GM19025 (cell line): Measurements from ENCODE around the gene CMKLR1.

ENCODE experiments used
- ATAC-seq: cut with Tn5 transposase; IDR thresholded peaks from one replicate; pipeline ENCODE4 v1.9.1; 2021; ENCODE audit warnings: mild to moderate bottlenecking, low read depth, moderate library complexity; ENCODE audit not compliant: unreplicated experiment

The CMKLR1 gene

DNA sequence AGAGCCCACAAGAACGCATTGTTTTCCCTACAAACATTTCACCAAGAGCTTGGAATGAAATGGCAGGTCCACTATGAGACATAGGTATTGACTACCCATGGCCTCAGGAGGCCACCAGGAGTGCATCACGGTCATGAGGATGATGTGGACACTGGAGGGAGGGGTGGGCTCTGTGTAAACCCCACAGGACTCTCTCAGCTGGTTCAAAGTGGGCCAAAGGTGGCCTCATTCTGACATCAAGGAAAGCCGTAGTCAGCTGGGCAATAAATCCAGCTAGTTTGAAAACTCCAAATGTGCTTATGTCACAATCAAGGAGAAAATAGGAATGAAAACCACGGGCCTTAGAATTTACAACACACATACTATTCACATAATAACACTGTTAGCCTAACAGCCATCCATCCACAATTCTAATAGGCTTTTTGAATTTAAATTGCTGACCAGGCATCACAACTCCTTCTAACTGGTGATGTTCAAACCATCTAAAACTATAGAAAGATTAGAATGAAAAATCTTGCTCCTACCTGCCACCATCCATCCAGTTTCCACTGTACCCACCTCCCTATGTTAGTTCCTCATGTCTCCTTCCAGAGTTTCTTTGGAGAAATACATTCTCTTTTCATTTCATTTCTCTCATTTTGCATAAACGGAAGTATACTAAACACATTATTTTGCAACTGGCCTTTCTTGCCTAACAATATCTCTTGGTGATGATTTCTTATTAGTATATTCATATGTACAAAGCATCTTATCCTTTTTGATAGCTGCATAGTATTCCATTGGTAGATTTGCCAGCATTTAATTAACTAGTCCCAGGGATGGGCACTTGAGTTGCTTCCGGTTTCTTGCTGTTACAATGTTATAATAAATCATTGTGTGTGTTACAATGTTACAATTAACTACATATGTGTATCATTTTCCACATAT is 21.5 kb downstream of the CMKLR1 start:
- ATAC-seq = no peak

DNA sequence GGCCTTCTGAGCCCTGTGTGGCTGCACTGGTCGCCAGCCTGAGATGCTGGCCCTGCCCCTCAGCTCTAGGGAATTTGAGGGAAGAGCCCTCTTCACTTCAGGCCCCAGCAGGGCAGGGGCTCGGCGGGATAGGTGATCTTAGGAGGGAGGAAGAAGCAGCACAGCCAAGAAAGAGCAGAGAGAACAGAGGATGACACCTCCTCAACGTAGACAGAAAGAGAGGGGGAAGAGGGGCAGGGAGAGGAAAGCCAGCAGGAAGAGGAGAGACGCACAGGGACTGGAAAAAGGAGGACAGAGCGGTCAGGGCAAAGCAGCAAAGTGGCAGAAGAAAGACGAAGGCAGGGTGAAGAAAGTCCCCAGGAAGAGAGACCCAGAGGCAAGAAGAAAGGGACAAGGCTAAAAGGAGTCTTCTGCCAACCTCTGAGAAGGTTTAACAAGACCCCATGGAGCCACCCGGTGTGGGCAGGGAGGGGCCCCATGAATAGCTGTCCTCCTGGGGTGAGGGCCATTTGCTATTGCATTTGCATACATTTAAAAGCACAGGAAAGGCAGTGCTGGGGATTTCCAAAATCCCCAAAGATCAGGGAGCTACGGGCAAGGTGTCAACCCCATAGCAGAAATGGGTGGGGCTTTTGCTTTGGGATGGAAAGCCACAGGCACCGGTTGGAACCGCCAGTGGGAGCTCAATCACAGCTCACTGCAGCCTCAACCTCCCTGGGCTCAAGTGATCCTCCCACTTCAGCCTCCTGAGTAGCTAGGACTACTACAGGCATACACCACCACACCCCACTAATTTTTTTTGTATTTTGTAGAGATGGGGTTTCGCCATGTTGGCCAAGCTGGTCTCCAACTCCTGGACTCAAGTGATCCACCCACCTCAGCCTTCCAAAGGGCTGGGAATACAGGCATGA is 22.7 kb downstream of the CMKLR1 start:
- ATAC-seq = no peak

DNA sequence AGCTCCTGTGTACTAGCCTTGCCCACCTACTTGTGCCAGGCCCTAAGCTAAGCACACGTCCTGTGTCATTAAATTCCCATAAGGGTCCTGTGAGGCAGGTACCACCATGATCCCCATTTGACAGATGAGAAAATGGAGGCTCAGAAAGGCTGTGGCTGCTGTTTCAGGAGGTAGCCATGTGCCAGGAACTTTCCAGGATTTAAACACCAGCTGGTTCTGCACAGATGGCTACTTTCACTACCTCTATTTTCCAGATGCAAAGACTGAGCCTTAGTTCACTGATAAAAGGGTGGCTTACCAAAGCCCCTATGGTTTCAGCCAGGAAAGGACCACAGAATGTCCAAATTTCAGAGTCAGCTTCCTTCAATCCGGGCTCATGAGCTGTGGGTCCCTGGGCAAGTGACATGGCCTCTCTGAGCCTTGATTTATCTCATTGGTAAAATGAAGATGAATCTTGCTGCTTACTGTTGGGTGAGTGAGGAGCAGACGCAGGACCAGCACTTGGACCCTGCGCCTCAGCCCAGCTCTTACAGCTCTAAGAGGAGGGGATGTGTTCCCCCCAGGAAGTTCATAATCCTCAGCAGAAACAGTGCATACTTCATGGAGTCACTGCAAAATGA is 23.5 kb downstream of the CMKLR1 start:
- no peak for ATAC-seq

DNA sequence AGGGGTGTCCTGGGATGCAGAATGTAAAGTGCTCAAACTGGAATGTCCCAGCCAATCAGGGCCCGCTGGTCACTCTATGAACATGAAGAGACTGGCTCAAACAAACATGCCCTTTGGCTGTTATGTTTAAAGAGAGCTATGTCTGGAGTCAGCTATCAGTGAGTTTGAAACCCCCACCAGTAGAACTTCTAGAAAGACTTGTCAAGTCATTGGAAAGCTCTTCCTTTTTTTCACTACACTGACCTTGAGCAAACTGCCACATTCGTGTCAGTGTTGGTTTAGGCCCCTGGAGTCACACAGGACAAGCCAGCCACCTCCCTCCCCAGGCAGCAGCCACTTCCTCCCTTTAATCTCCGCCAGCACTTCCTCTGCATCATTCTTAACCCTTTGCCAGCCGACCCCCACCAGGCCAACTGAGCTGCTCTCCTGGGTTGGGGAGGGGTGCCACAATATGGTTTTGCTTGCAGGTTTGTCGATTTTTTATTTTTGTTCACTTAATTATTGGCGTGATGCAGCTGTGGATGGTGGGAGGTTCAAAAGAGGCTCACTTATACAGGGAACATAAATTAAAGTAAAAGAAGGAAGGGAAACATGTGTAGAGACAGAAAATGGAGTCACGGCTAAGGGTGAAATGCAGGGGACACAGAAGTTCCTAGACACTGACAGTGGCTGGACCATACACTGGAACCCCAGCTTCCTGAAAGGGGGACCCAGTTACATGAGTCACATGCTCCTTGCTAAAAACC is 25.3 kb downstream of the CMKLR1 start:
- ATAC-seq = no peak

DNA sequence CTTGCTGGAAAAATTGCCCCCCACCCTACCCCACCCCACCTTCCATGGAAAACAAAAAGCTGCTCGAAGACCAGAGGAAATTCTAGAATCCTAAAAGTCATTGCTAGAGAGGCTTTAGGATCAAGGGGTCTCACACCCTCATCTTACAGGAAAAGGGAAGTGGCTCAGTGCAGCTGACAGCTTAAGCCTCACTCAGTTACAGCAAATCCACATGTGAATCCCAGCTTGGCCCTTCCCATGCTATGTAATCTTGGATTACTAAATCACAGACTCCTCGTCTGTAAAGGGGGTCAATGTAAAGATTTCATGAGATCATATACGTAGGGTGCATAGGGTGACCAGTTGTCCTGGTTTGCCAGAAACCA is 25.9 kb downstream of the CMKLR1 start:
- ATAC-seq = no peak

DNA sequence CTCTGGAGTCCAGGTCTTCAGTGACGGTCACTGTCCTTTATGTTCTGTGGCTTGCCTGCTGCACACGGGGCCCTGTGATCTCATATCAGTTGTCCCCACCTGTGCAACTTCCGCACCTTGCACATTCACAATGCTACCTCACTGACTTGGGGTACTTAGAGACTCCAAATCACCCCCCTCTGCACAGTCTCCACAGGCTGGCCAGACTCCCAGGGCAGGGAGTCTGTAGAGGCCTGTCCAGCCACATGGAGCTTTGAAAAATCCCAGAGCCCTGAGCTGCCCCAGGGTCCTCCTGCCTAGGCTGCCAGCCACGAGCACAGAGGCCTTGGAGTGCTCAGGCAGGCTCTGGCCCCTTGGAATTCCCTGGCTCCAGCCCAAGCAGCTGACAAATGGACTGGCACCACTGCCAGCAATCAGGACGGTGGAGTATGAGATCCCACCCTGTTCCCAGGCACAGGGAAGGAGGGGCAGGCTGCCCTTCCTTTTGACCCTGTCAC is 26.4 kb downstream of the CMKLR1 start:
- ATAC-seq = no peak

DNA sequence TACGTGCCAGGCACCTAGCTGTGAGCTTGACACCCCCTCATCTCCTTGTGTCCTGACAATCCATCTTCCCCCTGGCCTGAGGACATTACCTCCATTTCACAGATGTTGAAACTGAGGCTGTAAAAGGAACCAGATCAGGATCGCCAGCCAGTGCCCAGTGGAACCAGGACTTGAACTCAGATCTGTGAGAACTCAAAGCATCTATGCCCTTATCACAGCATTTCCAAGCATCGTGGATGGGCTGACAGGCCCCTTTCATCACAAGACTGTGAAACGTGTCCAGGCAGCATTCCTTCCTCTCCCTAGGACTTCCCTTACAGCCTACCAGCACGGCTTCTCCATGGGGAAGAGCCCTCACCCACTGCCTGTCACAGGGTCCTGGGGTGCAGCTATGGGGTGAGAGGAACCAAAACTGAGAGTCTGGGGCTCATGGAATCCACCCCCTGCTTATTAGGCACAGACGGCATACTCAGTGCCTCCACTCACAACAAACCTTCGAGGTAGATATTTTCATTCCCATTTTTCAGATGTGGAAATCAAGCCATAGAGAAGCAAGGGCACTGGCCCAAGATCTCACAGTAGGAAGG is 26.9 kb downstream of the CMKLR1 start:
- no peak for ATAC-seq

DNA sequence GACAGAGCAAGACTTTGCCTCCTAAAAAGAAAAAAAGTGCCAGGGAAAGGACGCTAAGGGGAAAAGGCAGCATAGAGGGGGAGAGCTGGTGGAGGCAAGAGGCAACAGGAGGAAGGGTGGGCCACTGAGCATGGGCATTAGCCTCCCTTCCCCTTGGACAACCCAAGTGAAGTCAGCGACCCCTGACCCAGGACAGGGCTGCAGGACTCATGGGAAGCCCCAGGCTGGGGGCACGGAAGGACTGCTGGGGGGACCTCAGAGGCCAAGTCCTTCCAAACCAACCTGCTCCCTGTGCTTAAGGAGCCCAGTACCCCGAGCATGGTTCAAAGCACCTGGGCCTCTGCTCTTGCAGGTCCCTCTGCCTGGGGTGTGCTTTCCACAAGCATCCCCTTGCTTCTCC is 27.5 kb downstream of the CMKLR1 start:
- ATAC-seq = no peak

DNA sequence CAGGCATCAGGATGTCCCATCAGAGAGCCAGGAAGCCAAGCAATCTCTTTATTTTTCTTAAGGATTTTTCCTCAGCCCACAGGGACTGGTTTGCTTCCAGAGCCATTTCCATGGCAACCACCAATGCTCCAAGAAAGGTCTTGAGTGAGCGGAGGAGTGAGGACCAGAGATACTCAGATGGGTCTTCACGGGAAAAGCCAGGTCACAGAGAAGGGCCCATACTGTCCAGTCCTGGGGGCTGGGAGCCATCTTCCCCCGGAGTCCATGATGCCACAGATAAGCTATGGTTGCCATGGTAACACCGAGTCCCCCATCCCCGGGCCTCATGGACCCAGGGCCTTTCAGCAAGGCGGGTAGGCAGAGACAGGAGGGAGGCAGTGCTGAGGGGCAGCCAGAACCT is 28.6 kb downstream of the CMKLR1 start:
- no peak for ATAC-seq

DNA sequence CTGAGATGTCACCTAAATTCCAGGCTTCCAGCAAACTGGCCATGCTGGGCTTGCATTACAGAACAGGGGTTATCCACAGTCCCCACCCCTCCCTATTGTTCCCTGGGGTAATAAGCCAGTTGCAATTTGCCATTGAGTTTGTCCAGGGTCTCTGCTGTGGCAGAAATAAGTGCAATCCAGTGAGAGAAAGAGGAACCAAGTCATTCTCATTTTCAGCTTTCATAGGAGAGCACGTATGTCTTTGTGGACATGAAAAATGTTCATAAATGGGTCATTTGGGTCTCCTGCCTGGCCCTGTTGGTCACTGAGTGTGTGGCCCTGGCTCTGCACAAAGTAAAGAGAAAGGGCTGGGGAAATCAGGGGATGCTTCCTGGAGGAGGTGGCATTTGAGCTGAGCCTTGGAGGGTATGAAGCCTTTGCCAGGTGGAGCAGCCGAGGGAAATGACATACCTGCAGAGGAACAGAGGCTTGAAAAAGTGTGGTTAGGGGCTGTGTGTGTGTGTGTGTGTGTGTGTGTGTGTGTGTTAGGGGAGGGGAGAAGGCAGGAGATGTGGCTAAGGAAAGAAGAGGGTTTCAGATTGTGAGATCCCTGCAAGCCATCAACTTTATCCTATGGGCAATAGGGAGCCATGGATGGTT is 29.3 kb downstream of the CMKLR1 start:
- no peak for ATAC-seq

DNA sequence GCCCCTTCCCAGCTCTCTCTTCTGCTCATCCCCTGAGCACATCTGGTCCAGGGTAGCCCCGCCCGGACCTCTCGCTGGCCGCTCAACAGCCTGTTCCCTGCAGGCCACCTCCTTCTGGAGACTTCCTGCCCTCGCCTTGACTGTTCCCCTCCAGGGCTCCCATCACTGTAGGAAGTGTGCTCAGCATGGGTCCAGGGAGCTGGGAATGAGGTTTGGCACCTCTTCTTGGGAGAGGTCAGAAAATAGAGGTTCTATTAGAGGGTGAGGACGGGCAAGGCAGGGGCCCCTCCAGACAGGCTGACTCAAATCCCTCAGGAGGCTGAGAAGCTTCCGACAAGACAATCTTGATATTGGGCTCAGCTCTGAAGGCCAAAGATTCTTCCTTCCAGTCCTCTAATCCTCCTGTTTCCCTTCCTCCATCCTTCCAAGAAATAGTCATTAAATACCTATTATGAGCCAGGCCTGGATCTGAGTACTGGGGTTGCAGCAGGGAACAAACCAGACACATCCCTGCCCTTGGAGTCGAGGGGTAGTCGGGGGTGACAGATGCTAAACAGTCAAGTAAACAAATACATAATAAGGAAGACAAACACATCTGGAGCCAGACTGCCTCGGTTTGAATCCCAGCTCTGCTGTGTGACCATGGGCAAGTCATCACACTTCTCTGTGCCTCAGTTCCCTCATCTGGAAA is 30.6 kb downstream of the CMKLR1 start:
- ATAC-seq = no peak

DNA sequence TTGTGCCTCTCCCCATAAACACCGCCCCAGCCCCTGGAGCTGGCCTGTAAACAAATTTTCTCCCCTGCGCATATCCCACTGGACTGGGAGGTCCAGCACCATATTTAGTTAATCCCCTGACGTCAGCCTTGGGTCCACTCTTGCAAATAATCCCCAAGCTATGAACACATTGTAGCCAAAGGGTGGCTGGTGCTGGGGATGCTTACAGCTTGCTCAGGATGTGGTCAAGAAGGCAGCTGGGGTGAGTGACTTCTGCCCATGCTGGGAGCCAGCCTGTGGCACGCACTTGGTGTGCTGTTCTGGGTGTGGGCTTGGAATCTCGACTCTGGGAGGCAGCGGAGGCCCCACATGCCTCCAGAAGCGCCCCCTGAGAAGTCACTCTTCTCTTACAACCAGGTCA is 32.1 kb downstream of the CMKLR1 start:
- ATAC-seq = no peak

DNA sequence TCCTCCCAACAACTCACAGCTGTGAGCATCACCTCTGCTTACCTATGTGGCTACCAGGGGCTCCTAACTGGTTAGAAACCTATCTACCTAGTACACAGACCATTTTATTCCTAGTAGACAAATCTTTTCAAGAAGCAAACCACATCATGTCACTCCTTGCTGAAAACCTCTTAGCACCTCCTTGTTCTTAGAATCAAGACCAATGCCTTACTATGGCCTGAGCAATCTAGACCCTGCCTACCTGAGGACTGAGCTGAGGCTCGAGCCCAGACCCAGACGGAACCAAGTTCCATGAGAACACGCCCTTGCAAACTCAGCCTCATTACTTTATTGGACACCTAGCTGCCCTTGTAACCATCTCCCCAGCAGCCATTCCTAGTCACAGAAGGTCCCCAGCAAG is 32.6 kb downstream of the CMKLR1 start:
- ATAC-seq = no peak

DNA sequence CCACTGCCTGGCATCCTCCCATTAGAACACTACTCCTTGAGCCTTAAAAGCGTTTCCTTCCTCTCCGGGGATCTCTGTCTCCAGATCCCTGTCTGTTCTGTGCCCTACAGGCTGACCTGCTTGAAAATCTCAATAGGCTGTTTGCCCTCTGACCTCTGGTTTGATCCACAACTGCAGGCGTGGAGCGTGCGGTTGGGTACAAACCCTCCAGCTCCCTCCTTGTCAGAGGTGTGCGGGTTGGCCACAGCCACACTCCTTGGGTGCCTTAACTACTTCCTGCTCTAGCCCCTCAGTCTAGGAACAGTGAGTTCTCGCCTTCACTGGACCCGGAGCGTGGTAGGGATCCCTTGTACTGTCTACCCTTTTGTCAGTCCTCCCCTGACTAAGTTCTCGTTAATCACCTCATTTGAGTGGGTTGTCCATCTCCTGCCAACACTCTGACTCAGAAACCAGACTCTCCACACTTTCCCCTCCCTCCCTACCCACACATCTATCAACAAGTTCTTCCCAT is 33.1 kb downstream of the CMKLR1 start:
- no peak for ATAC-seq

DNA sequence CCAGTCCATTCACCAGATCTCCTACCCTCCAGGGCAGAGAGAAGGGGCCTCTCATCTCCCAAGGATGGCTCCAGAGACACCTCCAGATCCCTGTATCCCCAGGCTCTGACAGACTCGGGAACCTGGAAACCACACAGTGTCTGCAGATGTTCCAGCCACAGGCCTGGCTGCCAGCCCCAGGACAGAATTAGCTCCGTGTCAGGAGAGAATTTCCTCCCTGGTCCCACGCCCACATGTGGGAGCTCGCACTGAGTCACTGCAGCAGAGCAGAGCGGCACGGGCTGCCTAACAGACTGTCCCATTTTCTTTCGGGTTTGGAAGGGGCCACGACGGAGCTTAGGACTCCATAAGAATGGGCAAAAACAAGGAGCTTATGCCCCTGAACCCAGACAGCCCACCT is 33.6 kb downstream of the CMKLR1 start:
- no peak for ATAC-seq

DNA sequence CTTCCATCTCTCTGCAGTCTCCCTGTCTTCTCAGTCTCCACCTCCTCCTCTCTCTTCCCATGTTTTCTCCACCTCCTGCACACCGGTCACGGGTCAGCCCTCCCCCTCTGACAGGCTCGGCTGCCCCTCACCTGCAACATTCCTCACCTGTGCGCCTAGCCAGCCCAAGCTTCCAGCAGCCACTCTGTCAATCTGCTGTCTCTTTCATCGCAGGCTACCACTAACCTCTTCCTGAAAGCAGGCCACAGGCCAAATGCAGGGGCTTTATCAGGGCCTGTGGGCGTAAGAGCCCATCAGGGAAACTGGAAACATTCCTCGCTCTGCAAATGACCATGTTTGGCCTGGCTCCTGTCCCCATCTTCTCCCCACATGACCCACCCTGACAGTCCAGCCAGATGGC is 34.5 kb downstream of the CMKLR1 start:
- no peak for ATAC-seq

DNA sequence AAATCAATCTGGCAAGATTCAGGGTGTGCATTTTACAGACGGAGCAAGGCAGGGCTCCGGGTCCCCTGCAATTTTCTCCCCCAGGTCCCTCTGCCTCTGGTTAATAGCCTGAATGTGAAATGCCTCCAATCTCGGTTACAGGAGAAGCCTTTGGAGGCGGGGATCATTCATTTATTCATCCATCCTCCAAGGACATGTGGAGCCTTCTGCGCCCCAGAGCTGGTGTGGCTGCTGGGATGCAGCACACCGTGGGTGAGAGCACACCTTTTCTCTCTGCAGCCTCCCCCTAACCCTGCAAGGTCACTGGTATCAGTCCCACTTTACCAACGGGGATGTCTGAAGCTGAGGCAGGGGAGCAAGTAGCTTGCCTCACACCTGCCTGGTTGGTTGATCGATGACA is 35.4 kb downstream of the CMKLR1 start:
- ATAC-seq = no peak

DNA sequence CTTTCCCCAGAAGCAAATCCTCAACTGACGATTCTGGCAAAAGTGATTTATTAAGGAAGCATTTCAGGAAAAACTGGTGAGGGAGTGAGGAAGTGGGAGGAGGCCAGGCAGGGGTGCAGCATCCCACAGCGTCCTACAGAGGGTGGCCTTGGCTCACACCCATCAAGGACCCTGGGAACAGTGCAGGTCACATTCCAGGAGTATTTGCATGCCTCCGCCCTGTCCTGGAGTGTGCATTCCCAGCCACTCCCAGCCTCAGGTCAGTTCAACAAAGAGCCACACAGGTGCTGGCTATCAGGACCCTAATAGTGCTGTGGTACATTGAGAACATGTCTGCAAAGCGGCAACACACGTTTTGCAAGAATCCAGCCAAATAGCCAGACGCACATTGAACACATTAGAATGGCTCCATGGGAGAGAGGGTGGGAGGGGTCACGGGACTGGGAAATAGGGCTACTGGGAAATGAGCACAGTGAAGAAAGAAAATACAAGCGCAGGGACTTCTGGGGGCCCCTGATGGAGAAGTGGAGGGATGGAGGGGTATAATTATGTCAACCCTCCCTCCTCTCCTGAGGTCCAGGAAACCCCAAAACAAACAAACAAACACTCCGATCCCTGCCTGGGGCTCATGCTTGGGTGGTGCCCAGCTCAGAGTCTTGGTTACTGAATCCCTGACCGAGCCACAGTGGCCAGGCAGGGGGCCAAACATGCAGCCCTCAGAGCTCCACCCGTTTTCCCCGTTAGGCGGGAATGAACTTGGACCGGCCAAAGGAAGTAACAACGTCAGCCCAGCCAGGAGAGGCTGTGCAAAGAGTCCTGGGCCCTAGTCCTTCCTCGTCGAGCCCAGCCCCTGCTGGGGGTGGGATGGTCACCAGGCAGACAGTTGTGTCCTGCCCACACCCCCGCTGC is 36.5 kb downstream of the CMKLR1 start:
- no peak for ATAC-seq
